Mesenchymal stem cell (in vitro differentiated cells and primary cell): Measurements from ENCODE around the gene SLC6A4.
A peak's percentile ranks its signal among the peaks of the same experiment; 100 is the strongest.
"Not testable (repeated sequence)": the region's sequence is repeated elsewhere in the genome, so short reads cannot be mapped to it uniquely, and the experiment has no call there.

Experiments
- DNase-seq: peaks from one replicate; pipeline ENCODE4 v3.0.0-alpha.2; 2013
- H2AFZ ChIP-seq: one replicate; pipeline ENCODE4 v1.6.1; 2013; ENCODE audit warnings: low read depth, mild to moderate bottlenecking, control low read depth, inconsistent platforms, low read length, moderate library complexity
- H2AK5ac ChIP-seq: 2 replicates; pipeline ENCODE4 v1.6.1; 2013; ENCODE audit warnings: low read length, moderate library complexity, mild to moderate bottlenecking, inconsistent platforms; ENCODE audit not compliant: severe bottlenecking
- H2BK120ac ChIP-seq: one replicate; pipeline ENCODE4 v1.6.1; 2013; ENCODE audit warnings: low read depth, mild to moderate bottlenecking, inconsistent platforms, low read length, moderate library complexity
- H2BK12ac ChIP-seq, 2 experiments: one replicate each; pipeline ENCODE4 v1.6.1; 2013; ENCODE audit warnings: inconsistent platforms in 2 of 2, low read length in 2 of 2, mild to moderate bottlenecking in 2 of 2, moderate library complexity in 2 of 2, control low read depth in 1 of 2
- H2BK15ac ChIP-seq: one replicate; pipeline ENCODE4 v1.6.1; 2013; ENCODE audit warnings: mild to moderate bottlenecking, low read depth, inconsistent platforms; ENCODE audit not compliant: poor library complexity, severe bottlenecking
- H2BK5ac ChIP-seq: 2 replicates; pipeline ENCODE4 v1.6.1; 2013; ENCODE audit warnings: low read depth, mild to moderate bottlenecking, low read length, control low read depth, inconsistent platforms; ENCODE audit not compliant: poor library complexity, severe bottlenecking
- H3K14ac ChIP-seq, 2 experiments: one replicate each; pipeline ENCODE4 v1.6.1; 2013; ENCODE audit warnings: inconsistent platforms in 2 of 2, low read length in 2 of 2, control low read depth in 1 of 2, mild to moderate bottlenecking in 1 of 2, moderate library complexity in 1 of 2
- H3K18ac ChIP-seq, 2 experiments: one replicate each; pipeline ENCODE4 v1.6.1; 2013; ENCODE audit warnings: inconsistent platforms in 2 of 2, low read length in 2 of 2, control low read depth in 1 of 2, low read depth in 1 of 2, mild to moderate bottlenecking in 1 of 2
- H3K23ac ChIP-seq, 2 experiments: one replicate each; pipeline ENCODE4 v1.6.1; 2013; ENCODE audit warnings: inconsistent platforms in 2 of 2, low read length in 2 of 2, mild to moderate bottlenecking in 2 of 2, moderate library complexity in 2 of 2, control low read depth in 1 of 2
- H3K27ac ChIP-seq: 2 replicates; pipeline ENCODE4 v1.5.1; 2013; ENCODE audit warnings: mild to moderate bottlenecking, moderate library complexity, low read length, control low read depth, inconsistent platforms; ENCODE audit not compliant: poor library complexity, severe bottlenecking
- H3K27me3 ChIP-seq, 2 experiments: 2 replicates each; pipeline versions ENCODE4 v1.6.1 to v1.7.0; 2013; ENCODE audit warnings: low read length in 2 of 2, mild to moderate bottlenecking in 2 of 2, moderate library complexity in 2 of 2, control low read depth in 1 of 2, inconsistent platforms in 1 of 2; ENCODE audit not compliant: control insufficient read depth in 1 of 2, insufficient read depth in 1 of 2
- H3K36me3 ChIP-seq, 2 experiments: 2 replicates each; pipeline versions ENCODE4 v1.6.1 to v1.7.0; 2013; ENCODE audit warnings: low read length in 2 of 2, control low read depth in 1 of 2, inconsistent platforms in 1 of 2, low read depth in 1 of 2, mild to moderate bottlenecking in 1 of 2; ENCODE audit not compliant: insufficient read depth in 2 of 2, control insufficient read depth in 1 of 2
- H3K4ac ChIP-seq, 2 experiments: one replicate each; pipeline ENCODE4 v1.6.1; 2013; ENCODE audit warnings: inconsistent platforms in 2 of 2, low read length in 2 of 2, mild to moderate bottlenecking in 2 of 2, moderate library complexity in 2 of 2, control low read depth in 1 of 2, low read depth in 1 of 2
- H3K4me1 ChIP-seq: 2 replicates; pipeline ENCODE4 v1.6.1; 2013; ENCODE audit warnings: low read depth, low read length, control low read depth; ENCODE audit not compliant: control insufficient read depth, insufficient read depth
- H3K4me2 ChIP-seq: 2 replicates; pipeline ENCODE4 v1.6.1; 2013; ENCODE audit warnings: low read length, mild to moderate bottlenecking, inconsistent platforms; ENCODE audit not compliant: poor library complexity, severe bottlenecking
- H3K4me3 ChIP-seq, 2 experiments: 2 replicates each; pipeline versions ENCODE4 v1.5.1 to v1.7.0; 2013; ENCODE audit warnings: low read length in 2 of 2, mild to moderate bottlenecking in 2 of 2, control low read depth in 1 of 2, low read depth in 1 of 2; ENCODE audit not compliant: insufficient read depth in 1 of 2
- H3K79me1 ChIP-seq: replicated peaks from 2 replicates; pipeline ENCODE4 v1.6.1; 2013; ENCODE audit warnings: mild to moderate bottlenecking, control low read depth, low read length, inconsistent platforms; ENCODE audit not compliant: poor library complexity, severe bottlenecking
- H3K9ac ChIP-seq: 2 replicates; pipeline ENCODE4 v1.7.0; 2013; ENCODE audit warnings: mild to moderate bottlenecking, low read length, moderate library complexity
- H3K9me3 ChIP-seq: 2 replicates; pipeline ENCODE4 v1.7.0; 2013; ENCODE audit warnings: mild to moderate bottlenecking, low read length; ENCODE audit not compliant: control insufficient read depth
- H4K8ac ChIP-seq: one replicate; pipeline ENCODE4 v1.6.1; 2013; ENCODE audit warnings: inconsistent platforms, mild to moderate bottlenecking, low read length, moderate library complexity
- H4K91ac ChIP-seq: one replicate; pipeline ENCODE4 v1.6.1; 2013; ENCODE audit warnings: mild to moderate bottlenecking, low read length, inconsistent platforms
- WGBS: methylation state at CpG from one replicate; pipeline ENCODE4 v1.1.7; 2013; ENCODE audit warnings: mixed read lengths; 5-methylcytosine and 5-hydroxymethylcytosine counted together

Gene SLC6A4

GRCh38 chr17:30230009-30230408 lies 5.5 kb downstream of the SLC6A4 start:
- H3K4me3 ChIP-seq, H3K9ac ChIP-seq, H3K18ac ChIP-seq, H2BK5ac ChIP-seq, H3K9me3 ChIP-seq, H2AFZ ChIP-seq, H3K23ac ChIP-seq, H2BK15ac ChIP-seq, H3K27ac ChIP-seq, H4K8ac ChIP-seq, H2BK120ac ChIP-seq, H3K4me1 ChIP-seq, H3K36me3 ChIP-seq, H4K91ac ChIP-seq, H3K4ac ChIP-seq, H3K79me1 ChIP-seq, H2BK12ac ChIP-seq, H3K14ac ChIP-seq, H2AK5ac ChIP-seq, H3K4me2 ChIP-seq, DNase-seq: not testable (repeated sequence)
- peaks cover 46 to 56% of the 10 kb centered on the region in 2 experiments for H3K27me3 ChIP-seq
- WGBS: no CpG with 5 or more reads among the region's 1 CpG

GRCh38 chr17:30229012-30229411 lies 6.5 kb downstream of the SLC6A4 start:
- Histone ChIP-seq H2BK12ac (no peak overlapping the region), H4K8ac (no peak overlapping the region), H3K18ac (no peak overlapping the region), H3K4me3 (peak overlapping the region in 1 of 2 experiments; percentile 57), H2AFZ (no peak overlapping the region), H3K27ac (no peak overlapping the region), H2BK15ac (peak overlapping the region; percentile 70), H2AK5ac (no peak overlapping the region), H3K14ac (no peak overlapping the region), H2BK5ac (no peak overlapping the region), H3K4me1 (no peaks in the 10 kb centered on the region), H3K36me3 (no peaks in the 10 kb centered on the region), H3K9me3 (no peaks in the 10 kb centered on the region), H2BK120ac (no peak overlapping the region), H3K9ac (peak overlapping the region; percentile 44), H3K4me2 (no peak overlapping the region), H3K23ac (no peak overlapping the region), H3K27me3 (peaks cover 36 to 49% of the 10 kb centered on the region in 2 experiments), H3K79me1 (no peaks in the 10 kb centered on the region), H3K4ac (no peak overlapping the region), H4K91ac (no peak overlapping the region)
- 98% methylated on average over 5 of the region's 7 CpGs for WGBS
- no peak for DNase-seq

GRCh38 chr17:30228011-30228410 lies 7.5 kb downstream of the SLC6A4 start:
- no peak overlapping the region for H2BK5ac ChIP-seq
- H4K91ac ChIP-seq: no peak overlapping the region
- H3K4me2 ChIP-seq: no peak overlapping the region
- H3K27me3 ChIP-seq: peaks cover 26 to 45% of the 10 kb centered on the region in 2 experiments
- H3K14ac ChIP-seq: no peak overlapping the region
- WGBS: 70% methylated on average over 3 of the region's 3 CpGs
- H3K4me3 ChIP-seq: no peak overlapping the region
- H3K9me3 ChIP-seq: no peaks in the 10 kb centered on the region
- no peak overlapping the region for H3K18ac ChIP-seq
- H2BK120ac ChIP-seq: no peak overlapping the region
- H3K23ac ChIP-seq: no peak overlapping the region
- no peaks in the 10 kb centered on the region for H3K4me1 ChIP-seq
- H3K36me3 ChIP-seq: no peaks in the 10 kb centered on the region
- H3K4ac ChIP-seq: no peak overlapping the region
- no peak overlapping the region for H2BK15ac ChIP-seq
- H2AFZ ChIP-seq: no peak overlapping the region
- no peaks in the 10 kb centered on the region for H3K79me1 ChIP-seq
- no peak overlapping the region for H3K9ac ChIP-seq
- no peak overlapping the region for H2BK12ac ChIP-seq
- no peak overlapping the region for H2AK5ac ChIP-seq
- no peak for DNase-seq
- H4K8ac ChIP-seq: no peak overlapping the region
- no peak overlapping the region for H3K27ac ChIP-seq

- Histone ChIP-seq H3K27ac (no peak overlapping the region), H3K36me3 (no peaks in the 10 kb centered on the region), H2AFZ (no peak overlapping the region), H4K8ac (no peak overlapping the region), H3K79me1 (no peaks in the 10 kb centered on the region), H2AK5ac (no peak overlapping the region), H2BK120ac (no peak overlapping the region), H3K4me3 (no peak overlapping the region), H3K4me2 (no peak overlapping the region), H2BK5ac (no peak overlapping the region), H2BK15ac (no peak overlapping the region), H3K4ac (no peak overlapping the region), H3K23ac (no peak overlapping the region), H3K9ac (no peak overlapping the region), H3K9me3 (no peaks in the 10 kb centered on the region), H3K27me3 (peaks cover 16 to 45% of the 10 kb centered on the region in 2 experiments), H4K91ac (no peak overlapping the region), H2BK12ac (no peak overlapping the region), H3K4me1 (no peaks in the 10 kb centered on the region), H3K14ac (no peak overlapping the region), H3K18ac (no peak overlapping the region)
- 95% methylated on average over 10 of the region's 10 CpGs for WGBS
- no peak for DNase-seq
Measured at GRCh38 chr17:30226878-30227277, 8.6 kb downstream of the SLC6A4 start.
